AG09319 (cell line): Measurements from ENCODE around the gene GLT6D1.

ENCODE experiments used
- DNase-seq: peaks from one replicate; pipeline ENCODE4 v3.0.0-alpha.2; 2010; ENCODE audit warnings: low read depth; ENCODE audit errors: extremely low read depth
- TF ChIP-seq, protein P1 (sequence below): IDR thresholded peaks from 2 replicates; pipeline ENCODE4 v1.5.1; 2011; ENCODE audit warnings: low read depth, mild to moderate bottlenecking, inconsistent platforms, low read length, moderate library complexity

The GLT6D1 gene

DNA sequence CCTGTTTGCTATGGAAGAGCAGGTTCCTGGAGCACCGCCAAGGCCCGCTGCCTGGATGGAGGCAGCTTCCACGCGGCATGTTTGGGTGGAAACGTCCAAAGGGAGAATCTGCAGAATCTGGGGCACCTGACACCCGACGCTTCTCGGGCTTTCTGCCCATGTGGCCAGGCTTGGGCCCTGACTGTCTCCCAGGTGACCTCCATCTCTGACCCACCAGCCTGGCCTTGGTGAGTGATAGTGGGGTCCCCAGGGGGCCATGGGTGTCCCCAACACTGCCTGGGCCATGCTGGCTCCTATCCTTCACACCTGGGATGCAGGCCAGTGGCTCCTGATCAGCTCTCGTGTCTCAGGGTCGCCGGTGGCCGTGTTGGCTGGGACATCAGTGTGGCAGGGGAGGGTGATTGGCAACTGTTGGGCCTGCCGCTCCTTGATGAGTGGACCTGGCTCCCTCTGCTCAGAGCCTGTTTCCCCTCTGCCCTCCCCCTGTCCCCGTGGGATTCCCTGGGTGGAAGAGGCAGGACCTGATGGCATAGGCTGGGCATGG, 34.0 kb downstream of the GLT6D1 start:
- TF ChIP-seq, protein P1, sequence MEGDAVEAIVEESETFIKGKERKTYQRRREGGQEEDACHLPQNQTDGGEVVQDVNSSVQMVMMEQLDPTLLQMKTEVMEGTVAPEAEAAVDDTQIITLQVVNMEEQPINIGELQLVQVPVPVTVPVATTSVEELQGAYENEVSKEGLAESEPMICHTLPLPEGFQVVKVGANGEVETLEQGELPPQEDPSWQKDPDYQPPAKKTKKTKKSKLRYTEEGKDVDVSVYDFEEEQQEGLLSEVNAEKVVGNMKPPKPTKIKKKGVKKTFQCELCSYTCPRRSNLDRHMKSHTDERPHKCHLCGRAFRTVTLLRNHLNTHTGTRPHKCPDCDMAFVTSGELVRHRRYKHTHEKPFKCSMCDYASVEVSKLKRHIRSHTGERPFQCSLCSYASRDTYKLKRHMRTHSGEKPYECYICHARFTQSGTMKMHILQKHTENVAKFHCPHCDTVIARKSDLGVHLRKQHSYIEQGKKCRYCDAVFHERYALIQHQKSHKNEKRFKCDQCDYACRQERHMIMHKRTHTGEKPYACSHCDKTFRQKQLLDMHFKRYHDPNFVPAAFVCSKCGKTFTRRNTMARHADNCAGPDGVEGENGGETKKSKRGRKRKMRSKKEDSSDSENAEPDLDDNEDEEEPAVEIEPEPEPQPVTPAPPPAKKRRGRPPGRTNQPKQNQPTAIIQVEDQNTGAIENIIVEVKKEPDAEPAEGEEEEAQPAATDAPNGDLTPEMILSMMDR = no peak
- DNase-seq = no peak

DNA sequence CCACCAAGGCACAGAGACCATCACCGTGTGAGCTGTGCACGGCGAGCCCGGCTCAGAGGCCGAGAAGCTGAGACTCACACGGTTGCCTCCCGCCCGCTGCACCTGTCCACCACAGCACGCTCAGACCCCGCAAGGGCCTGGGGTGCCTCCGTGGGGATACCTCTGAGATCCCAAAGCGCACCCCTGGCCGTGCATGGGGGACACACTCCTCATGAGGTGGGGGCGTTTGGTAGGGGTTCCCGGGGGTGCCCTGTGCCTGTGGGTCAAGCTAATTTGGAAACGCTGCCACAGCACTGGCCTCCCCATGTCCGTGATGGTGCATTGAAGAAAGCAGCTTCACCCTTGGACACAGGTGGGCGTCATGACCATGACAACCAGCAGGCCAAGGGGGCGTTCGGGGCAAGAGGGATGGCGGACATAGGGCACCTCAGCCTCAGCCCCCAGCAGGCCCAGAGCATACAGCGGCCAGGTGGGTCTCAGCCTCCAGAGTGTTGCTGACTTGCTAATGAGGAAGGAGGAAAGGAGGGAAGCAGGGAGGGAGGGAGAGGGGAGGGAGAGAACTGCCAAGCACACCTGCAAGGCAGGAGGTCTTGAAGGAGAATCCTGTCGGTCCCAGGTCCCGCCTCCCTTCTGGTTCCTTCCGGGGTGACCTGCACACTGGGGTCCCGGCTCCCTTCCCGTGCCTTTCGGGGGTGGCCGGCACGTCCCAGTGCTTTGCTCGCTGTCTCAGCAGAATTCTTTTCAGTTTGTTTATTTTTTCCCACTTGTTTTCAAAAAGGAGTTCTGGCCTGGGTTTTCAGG, 34.7 kb downstream of the GLT6D1 start:
- TF ChIP-seq, protein P1 = no peak
- no peak for DNase-seq

DNA sequence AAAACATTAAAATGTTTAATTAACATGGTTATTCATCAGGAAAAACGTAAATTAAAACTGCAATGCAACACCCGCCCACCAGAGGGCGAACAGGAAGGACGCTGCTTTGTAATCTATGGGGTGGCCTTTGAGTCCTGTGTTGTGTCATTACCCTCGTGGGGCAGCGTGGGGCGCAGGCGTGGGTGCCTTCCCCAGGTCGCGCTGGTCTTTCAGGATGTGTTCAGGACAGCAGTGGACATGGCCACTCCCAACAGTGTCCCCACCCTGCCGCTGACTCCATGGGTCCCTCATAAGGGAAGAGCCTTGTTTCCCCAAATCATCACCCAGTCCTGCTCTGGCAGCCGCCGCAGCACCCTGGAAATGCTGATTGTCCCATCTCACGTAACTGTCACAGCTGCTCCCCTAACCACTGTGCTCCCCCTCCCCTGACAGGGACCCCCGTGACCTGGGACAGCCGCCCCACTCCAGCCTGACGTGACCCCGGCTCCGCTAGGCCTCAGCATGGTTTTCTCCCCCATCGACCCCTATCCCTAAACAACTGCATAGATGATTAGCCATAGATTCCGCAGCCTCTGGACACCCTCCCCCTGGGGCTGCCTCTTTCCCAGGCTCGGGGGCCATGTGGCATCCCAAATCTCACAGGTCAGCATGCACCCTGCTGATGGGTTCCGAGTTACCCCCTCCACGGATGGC, 36.4 kb downstream of the GLT6D1 start:
- TF ChIP-seq, protein P1 = peak; percentile 72
- no peak for DNase-seq

DNA sequence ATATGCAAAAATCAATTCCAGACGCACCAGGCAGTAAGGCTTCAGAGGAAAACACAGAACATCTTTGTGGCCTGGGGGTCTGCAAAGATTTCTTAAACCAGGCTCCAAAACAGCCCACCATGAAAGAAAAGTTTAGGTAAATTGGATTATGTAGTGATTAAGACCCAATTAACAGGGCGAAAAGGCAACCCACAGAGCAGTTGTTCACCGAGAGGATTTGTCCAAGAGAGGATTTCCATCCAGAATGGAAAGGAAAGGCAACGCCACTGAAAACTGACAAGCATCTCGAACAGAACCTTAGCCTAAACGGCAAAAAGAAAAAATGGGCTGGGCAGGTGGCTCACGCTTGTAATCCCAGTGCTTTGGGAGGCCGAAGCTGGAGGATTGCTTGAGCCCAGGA, 37.4 kb downstream of the GLT6D1 start:
- TF ChIP-seq, protein P1 = no peak
- no peak for DNase-seq

DNA sequence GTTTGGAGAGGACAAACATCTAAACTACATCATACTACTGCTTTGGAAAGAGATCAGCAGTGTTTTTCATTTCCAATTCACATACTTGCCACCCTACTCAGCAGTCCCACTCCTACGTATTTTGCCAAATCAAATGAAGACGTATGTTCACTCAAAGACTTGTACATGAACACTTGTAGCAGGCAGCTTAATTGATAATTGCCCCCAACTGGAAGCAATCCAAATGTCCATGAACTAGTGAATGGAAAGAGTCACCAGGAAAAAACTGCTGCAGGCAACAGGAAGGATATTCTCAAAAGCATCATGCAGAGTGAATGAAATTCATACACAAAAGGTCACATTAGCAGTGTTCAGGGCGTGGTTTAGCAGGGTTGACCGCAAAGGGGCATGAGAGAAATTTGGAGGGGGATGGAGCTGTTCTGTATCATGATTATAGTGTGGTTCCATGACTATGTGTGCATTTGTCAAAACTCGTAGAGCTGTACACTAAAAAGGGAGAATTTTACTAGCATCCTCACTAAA, 39.0 kb downstream of the GLT6D1 start:
- DNase-seq = no peak
- TF ChIP-seq, protein P1 = no peak

DNA sequence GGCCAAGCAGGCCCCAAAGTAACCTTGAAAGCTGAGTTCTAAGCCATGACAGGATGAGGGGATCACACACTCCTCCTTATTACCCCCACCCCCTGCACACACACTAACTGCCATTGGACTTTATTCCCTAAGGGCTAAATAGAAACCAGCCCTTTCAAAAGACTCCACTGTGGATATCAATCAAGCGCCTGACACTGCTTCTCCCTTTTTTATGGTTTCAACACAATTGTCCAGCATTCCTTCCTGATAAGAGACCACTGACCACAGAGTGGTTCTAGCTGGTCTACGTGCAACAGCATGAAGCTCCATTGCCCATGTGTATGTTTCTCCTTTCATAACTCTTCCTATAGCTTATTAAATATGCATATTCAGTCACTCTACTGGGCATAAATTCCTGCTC, 43.1 kb downstream of the GLT6D1 start:
- DNase-seq = no peak

More for the DNA sequence above, 43.1 kb downstream of the GLT6D1 start:
- TF ChIP-seq, protein P1 = no peak
